Lung (tissue), 12 donors: ENCODE measurements around the gene MINDY4. TPM values are rescaled to one million over a fixed set of nuclear protein-coding genes. Genes with fewer than 3 reads are reported as not detected.

Source experiments
- ATAC-seq: fragments of 200-7000 bp; cut with Tn5 transposase; one replicate; pipeline ENCODE4 v1.9.1; 2020; ENCODE audit warnings: moderate number of reproducible peaks; ENCODE audit not compliant: insufficient read depth, low FRiP score
- DNase-seq, 3 donors: peaks; one replicate each; pipeline ENCODE4 v3.0.0-alpha.2; 2013 to 2017
- H3K27ac ChIP-seq, 2 donors: one replicate each; pipeline ENCODE4 v1.5.1; 2013; ENCODE audit warnings: mild to moderate bottlenecking in 2 of 2, moderate library complexity in 2 of 2, control low read depth in 1 of 2, inconsistent platforms in 1 of 2, low read depth in 1 of 2, low read length in 1 of 2
- H3K27me3 ChIP-seq, 3 donors: one replicate each; pipeline ENCODE4 v1.5.1; 2013; ENCODE audit warnings: low read length in 2 of 3; ENCODE audit not compliant: control insufficient read depth in 3 of 3, insufficient read depth in 3 of 3
- H3K36me3 ChIP-seq, 4 donors: one replicate each; pipeline ENCODE4 v1.5.1; 2013; ENCODE audit warnings: low read length in 4 of 4, mild to moderate bottlenecking in 1 of 4, moderate library complexity in 1 of 4; ENCODE audit not compliant: control insufficient read depth in 4 of 4, insufficient read depth in 4 of 4
- H3K4me1 ChIP-seq, 5 donors: one replicate each; pipeline ENCODE4 v1.5.1; 2013; ENCODE audit warnings: low read length in 5 of 5, mild to moderate bottlenecking in 2 of 5, moderate library complexity in 1 of 5; ENCODE audit not compliant: control insufficient read depth in 5 of 5, insufficient read depth in 5 of 5
- H3K4me3 ChIP-seq: one replicate; pipeline ENCODE4 v1.5.1; 2013; ENCODE audit warnings: mild to moderate bottlenecking, control low read depth, moderate library complexity
- H3K9ac ChIP-seq, 2 donors: one replicate each; pipeline ENCODE4 v1.5.1; 2013; ENCODE audit warnings: low read length in 2 of 2, control low read depth in 1 of 2; ENCODE audit not compliant: insufficient read depth in 1 of 2
- H3K9me3 ChIP-seq, 4 donors: one replicate each; pipeline ENCODE4 v1.5.1; 2013; ENCODE audit warnings: low read length in 3 of 4, mild to moderate bottlenecking in 1 of 4, moderate library complexity in 1 of 4; ENCODE audit not compliant: control insufficient read depth in 4 of 4, insufficient read depth in 3 of 4
- CTCF ChIP-seq: IDR thresholded peaks from 2 replicates; pipeline ENCODE4 v1.5.1; 2012; ENCODE audit warnings: mild to moderate bottlenecking; ENCODE audit errors: control extremely low read depth, extremely low read depth
- WGBS, 2 donors: extraction: QIAGEN DNeasy Blood & Tissue Kit; methylation state at CpG; one replicate each; pipeline ENCODE4 v1.1.7; 2013; 5-methylcytosine and 5-hydroxymethylcytosine counted together
- polyA plus RNA-seq, 2 donors: library from polyadenylated mRNA; stranded (reverse); fragments of 200-250 nt; gene quantifications; one replicate each; pipeline ENCODE4 v1.2.1, GENCODE V29; 2013
- total RNA-seq, 2 donors: library from RNA; depleted of rRNA in 1 of 2; stranded (reverse); fragments of >200 nt in 1 of 2; gene quantifications; one replicate each; pipeline ENCODE4 v1.2.1, GENCODE V29; 2014 to 2021
- donor health status: control.
- donor health status: control.
- donor health status: Bipolar disorder and iron deficiency.
- donor health status: healthy.
- donor health status: DM: yes; HTN: yes; CAD: no.

MINDY4 gene
- total and polyA plus RNA-seq, 4 donors, result 5.0 to 24.1 (median 10.7) TPM

GRCh38 chr7:30738026-30738915 lies 32.9 kb upstream of the MINDY4 start:
- no peaks in the 10 kb centered on the region for H3K9me3 ChIP-seq
- no peaks in the 10 kb centered on the region for H3K27me3 ChIP-seq
- WGBS, 2 donors, result 85 to 87% methylated on average over 6 of the region's 6 CpGs
- DNase-seq, result no peak
- no peaks in the 10 kb centered on the region for H3K36me3 ChIP-seq
- H3K9ac ChIP-seq, result no peak overlapping the region
- no peak for ATAC-seq
- H3K27ac ChIP-seq, result no peak overlapping the region
- no peaks in the 10 kb centered on the region for H3K4me1 ChIP-seq
- TF ChIP-seq CTCF, result no peak
- no peak overlapping the region for H3K4me3 ChIP-seq

- Histone ChIP-seq H3K27me3 (no peaks in the 10 kb centered on the region), H3K9me3 (no peaks in the 10 kb centered on the region), H3K4me1 (no peaks in the 10 kb centered on the region), H3K36me3 (no peaks in the 10 kb centered on the region), H3K4me3 (no peak overlapping the region), H3K27ac (no peak overlapping the region), H3K9ac (no peak overlapping the region)
- 93 to 95% methylated on average over 2 of the region's 2 CpGs for WGBS, 2 donors
- TF ChIP-seq CTCF, result no peak
- no peak for DNase-seq
- no peak for ATAC-seq
Observed at GRCh38 chr7:30739691-30740090, 31.5 kb upstream of the MINDY4 start.

GRCh38 chr7:30740417-30741181 lies 30.6 kb upstream of the MINDY4 start:
- Histone ChIP-seq H3K36me3 (no peaks in the 10 kb centered on the region), H3K4me3 (no peak overlapping the region), H3K4me1 (peaks cover 0 to 7% (median 3%) of the 10 kb centered on the region in 5 donors), H3K9me3 (no peaks in the 10 kb centered on the region), H3K27me3 (no peaks in the 10 kb centered on the region), H3K9ac (no peak overlapping the region), H3K27ac (no peak overlapping the region)
- TF ChIP-seq CTCF, result peak; percentile 95
- ATAC-seq, result peak; percentile 59
- peak; percentile 77 to 81 (median 80) for DNase-seq
- WGBS, 2 donors, result 33 to 46% methylated on average over 14 of the region's 14 CpGs
